NCI-H748 (cell line): ENCODE measurements around the gene ATP5MG.
A peak's percentile ranks its signal among the peaks of the same experiment; 100 is the strongest.
"Not testable (repeated sequence)": the region's sequence is repeated elsewhere in the genome, so short reads cannot be mapped to it uniquely, and the experiment has no call there.

ENCODE experiments used
- DNase-seq: peaks from one replicate; lab custom pipeline; 2025; ENCODE audit not compliant: unreplicated experiment; lab: John Stamatoyannopoulos, UW

The ATP5MG gene, protein sequence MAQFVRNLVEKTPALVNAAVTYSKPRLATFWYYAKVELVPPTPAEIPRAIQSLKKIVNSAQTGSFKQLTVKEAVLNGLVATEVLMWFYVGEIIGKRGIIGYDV

DNA sequence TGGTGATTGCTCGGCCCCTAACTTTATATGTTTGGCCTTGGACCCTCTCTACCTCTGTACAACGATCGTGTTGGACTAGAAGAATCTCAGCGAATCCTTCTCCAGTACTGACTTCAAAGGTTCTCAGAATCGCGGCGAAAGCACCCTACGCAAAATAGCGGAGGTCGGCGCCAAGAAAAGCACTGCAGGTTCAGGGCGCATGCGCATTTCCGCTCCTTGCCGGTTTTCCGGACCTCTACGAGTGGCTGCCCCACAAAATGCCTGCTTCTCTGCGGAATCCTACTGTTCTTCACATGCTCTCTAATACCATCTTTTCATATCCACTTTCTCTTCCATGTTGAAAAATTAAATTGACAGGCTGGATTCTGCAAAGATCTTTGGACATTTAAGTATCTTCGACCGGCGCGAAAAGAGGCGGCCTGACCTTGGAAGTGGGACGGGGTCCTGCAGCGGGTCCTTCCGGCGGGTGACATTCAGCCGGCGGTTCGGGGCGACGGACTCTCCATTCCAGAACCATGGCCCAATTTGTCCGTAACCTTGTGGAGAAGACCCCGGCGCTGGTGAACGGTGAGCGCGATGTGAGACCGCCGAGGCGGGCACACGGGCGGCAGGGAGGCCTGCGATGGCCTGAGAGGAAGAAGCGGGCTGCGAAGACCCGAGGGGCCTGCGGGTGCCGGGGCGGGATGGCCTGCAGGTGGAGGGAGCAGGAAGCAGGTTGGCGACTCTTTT, at the start of gene ATP5MG:
Gene ATP5MG (plus strand): TSS at position 456 of the 729 bp plus-strand sequence. CDS start 60 bp downstream, at position 516.
- DNase-seq, result peak; percentile 83

DNA sequence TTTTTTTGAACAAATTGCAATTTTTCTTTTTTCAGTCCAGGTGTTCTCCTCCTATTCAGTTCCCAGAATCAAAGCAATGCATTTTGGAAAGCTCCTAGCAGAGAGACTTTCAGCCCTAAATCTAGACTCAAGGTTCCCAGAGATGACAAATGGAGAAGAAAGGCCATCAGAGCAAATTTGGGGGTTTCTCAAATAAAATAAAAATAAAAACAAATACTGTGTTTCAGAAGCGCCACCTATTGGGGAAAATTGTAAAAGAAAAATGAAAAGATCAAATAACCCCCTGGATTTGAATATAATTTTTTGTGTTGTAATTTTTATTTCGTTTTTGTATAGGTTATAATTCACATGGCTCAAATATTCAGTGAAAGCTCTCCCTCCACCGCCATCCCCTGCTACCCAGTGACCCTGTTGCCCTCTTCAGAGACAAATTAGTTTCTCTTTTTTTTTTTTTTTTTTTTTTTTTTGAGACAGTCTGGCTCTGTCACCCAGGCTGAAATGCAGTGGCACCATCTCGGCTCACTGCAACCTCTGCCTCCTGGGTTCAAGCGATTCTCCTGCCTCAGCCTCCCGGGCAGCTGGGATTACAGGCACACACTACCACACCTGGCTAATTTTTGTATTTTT, 48.2 kb upstream of the ATP5MG start:
- peak; percentile 2 for DNase-seq

DNA sequence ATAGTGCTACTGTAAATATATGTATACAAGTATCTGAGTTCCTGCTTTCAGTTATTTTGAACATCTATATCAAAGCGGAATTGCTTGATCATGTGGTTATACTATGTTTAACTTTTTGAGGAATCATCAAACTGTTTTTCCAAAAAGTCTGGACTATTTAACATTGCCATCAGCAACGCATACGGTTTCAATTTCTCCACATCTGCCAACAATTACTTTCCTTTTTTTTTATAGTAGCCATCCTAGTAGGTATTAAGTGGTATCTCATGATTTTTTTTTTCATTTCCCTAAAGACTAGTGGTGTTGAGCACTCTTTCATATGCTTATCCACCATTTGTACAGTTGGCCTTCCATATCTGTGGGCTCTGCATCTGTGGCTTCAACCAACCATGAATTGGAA, 43.3 kb upstream of the ATP5MG start:
- DNase-seq, result no peak

- peak; percentile 93 for DNase-seq
These were observed 42.0 kb upstream of the ATP5MG start, which contains the start of gene UBE4A for GRCh38 chr11:118359295-118359958. Gene UBE4A (plus strand): TSS chr11:118359600. CDS start chr11:118365081, 5,481 bp downstream.

DNA sequence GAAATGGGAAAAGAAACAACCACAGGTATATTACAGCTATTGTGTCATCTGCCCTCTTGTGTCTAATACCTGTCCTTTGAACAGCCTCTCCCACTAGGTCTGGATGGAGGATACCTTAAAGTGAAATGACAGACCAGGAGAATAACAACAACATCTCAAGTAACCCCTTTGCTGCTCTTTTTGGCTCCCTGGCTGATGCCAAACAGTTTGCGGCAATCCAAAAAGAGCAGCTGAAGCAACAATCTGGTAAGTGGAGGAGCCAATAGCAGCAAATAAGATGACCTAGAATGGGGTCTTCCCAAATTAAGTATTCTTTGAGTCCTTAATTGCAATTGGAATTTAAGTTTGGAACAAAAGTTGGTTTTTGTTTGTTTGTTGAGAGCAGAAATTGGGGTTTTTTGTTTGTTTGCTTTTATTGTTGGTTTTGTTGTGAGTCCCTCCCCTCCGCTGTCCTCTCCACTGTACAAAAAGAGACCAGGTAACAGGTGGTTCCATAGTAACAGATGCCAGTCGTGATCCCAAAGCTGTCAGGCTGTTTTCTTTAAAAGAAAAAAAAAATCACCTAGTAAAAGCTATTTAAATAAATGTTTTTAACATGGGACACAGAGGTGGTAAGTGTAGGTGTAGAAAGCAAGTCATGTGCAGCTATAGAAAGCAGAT, 36.3 kb upstream of the ATP5MG start:
- no peak for DNase-seq

GRCh38 chr11:118366287-118366686, 35.1 kb upstream of the ATP5MG start:
- no peak for DNase-seq

GRCh38 chr11:118370774-118371173, 30.6 kb upstream of the ATP5MG start:
- no peak for DNase-seq

GRCh38 chr11:118373263-118373662, 28.1 kb upstream of the ATP5MG start:
- DNase-seq, result no peak

DNA sequence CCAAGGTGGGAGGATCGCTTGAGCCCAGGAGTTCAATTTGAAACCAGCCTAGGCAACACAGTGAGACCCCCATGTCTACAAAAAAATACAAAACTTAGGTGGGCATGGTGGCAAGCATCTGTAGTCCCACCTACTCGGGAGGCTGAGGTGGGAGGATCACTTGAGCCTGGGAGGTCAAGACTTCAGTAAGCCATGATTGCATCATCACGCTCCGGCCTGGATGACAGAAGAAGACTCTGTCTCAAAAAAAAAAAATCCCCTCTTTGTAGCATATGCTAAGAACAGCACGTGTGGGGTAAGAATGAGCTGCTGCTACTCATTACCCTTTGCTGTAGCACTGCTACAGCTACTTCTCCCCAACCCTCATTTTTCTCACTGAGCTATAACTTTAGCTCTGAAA, 27.5 kb upstream of the ATP5MG start:
- DNase-seq, result no peak

DNA sequence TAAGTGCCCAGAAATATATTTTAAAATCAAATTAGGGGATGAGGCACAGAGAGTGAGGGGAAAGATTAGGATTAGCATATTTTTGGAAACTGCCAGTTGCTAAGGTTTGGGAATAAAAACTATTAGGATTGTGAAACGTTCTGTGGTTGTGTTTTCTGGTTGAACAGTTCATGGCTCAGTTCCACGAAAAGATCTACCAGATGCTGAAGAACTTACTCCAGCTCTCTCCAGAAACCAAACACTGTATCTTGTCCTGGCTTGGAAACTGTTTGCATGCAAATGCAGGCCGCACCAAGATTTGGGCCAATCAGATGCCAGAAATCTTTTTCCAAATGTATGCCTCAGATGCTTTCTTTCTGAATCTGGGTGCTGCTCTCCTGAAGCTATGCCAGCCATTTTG, 26.7 kb upstream of the ATP5MG start:
- DNase-seq, result no peak

- no peak for DNase-seq
These were observed 25.4 kb upstream of the ATP5MG start for GRCh38 chr11:118375978-118376377.

DNA sequence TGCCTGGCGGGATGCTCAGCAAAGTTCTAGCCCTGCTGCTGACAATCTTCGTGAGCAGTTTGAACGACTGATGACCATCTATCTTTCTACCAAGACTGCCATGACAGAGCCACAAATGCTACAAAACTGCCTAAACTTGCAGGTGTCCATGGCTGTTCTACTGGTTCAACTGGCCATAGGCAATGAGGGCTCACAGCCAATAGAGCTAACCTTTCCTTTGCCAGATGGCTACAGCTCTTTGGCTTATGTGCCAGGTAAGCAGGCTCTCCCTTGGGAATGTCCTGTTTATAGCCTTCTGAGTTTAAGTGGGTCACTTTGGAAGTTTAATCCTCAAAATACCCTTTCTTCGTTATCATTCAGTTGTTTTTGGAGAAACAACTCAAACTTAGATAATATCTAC, 21.9 kb upstream of the ATP5MG start:
- no peak for DNase-seq

DNA sequence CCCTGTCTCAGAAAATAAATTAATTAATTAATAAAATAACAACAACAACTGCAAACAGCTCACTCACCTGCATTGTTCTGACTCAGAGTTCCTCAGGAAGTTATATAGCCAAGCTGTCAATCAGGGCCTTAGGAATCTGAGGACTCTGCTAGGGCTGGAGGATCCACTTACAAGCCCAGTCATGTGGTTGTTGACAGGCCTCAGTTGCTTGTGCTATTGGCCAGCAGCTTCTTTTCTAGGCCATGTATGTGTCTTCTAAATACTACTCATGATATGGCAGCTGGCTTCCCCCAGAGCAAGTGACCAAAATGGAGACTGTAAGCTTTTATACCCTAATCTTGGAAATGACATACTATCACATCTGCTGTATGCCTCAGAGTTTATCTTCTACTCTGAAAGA, 20.8 kb upstream of the ATP5MG start:
- no peak for DNase-seq

GRCh38 chr11:118382954-118383353, 18.5 kb upstream of the ATP5MG start:
- DNase-seq, result no peak

GRCh38 chr11:118383657-118384056, 17.7 kb upstream of the ATP5MG start:
- no peak for DNase-seq

DNA sequence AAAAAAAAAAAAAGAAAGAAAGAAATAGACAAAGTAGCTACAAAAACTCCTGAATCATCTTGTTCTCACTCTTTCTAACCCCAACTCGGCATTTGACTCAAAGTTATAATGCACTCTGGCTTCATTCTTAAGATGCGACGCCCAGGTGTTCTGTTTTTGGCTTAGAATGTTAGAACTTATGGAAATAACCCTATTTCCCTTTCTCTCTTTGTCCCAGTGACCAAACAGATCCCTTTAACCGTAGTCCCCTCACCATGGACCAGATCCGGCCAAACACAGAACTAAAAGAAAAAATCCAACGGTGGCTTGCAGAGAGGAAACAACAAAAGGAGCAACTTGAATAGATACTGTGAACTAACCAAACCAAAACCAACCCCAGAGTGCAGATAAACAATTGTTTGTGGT, 5.3 kb upstream of the ATP5MG start:
- DNase-seq, result no peak

DNA sequence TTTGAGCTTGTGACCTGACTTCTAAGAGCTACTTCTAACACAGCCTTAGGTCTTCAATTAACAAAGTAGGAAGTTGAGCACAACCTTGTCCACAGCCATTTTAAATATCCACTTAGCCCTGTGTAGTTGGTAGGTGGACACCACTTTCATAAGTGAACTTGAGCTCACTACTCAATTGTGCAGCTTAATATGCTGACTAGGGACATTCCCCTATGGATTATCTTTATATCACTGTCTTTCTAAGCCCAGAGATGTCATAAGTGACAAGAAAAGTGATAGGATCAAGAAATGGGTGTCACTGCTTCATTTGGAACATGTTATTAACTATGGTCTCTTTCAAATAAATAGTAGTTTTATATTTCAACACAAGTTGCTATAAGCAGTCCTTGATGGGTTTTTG, 4.0 kb upstream of the ATP5MG start:
- no peak for DNase-seq

GRCh38 chr11:118398791-118399559, 2.4 kb upstream of the ATP5MG start:
- DNase-seq, result no peak

DNA sequence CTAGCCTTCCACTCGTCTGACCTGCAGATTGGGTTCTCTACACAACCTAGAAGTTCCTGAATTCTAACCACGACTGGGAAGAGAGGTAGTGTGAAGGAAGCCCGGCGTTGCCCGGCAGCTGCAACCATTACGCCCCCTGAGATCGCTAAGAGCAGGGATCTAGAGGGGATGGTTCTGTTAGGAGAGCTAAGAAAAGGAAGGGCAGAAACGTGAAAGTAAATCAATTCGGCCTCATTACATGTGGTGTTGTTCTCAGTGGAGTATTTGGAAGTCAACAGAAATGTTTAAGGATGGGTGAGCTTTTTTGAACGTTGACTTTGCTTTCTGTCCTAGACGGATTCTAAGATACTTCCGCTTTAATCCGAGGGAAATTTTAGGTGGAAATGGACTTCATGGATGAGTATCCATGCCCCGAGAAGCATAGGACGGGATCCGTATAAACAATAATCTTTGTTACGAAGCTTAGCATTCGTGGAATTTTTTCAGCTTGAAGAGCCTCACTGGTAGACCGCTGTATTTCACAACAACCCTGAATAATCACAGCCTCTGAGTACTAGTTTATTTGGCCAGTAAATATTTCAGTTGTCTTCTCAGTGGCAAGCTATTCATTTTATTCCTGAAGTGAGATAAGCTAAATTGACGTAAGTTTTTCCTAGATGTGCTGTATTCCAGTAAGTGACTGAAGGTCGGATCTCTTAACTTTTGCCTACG, 629 bp downstream of the ATP5MG start:
- no peak for DNase-seq

- not testable (repeated sequence) for DNase-seq
These were observed 1.2 kb downstream of the ATP5MG start for GRCh38 chr11:118402594-118402993.
